Measurements from ENCODE around the gene SLC6A9.

DNA sequence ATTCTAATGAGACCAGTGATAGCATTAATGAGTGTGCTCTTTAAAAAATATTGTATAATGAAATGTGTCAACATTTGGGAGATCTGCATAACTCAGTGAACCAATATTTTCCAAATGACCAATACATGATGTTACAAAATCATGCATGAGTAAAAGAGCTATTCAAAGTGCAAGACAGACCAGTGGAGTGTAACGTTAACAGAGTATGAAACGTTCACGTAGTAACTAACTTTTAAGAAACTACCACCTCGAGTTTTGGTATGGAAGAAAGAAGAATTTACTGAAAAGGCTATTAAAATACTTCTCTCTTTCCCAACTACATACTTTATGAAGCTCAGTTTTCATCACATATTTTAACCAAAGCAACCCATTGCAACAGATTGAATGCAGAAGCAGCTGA is 9.6 kb upstream of the SLC6A9 start:
- TF ChIP-seq, protein P1, sequence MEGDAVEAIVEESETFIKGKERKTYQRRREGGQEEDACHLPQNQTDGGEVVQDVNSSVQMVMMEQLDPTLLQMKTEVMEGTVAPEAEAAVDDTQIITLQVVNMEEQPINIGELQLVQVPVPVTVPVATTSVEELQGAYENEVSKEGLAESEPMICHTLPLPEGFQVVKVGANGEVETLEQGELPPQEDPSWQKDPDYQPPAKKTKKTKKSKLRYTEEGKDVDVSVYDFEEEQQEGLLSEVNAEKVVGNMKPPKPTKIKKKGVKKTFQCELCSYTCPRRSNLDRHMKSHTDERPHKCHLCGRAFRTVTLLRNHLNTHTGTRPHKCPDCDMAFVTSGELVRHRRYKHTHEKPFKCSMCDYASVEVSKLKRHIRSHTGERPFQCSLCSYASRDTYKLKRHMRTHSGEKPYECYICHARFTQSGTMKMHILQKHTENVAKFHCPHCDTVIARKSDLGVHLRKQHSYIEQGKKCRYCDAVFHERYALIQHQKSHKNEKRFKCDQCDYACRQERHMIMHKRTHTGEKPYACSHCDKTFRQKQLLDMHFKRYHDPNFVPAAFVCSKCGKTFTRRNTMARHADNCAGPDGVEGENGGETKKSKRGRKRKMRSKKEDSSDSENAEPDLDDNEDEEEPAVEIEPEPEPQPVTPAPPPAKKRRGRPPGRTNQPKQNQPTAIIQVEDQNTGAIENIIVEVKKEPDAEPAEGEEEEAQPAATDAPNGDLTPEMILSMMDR (IDR thresholded peaks at IDR 0.05): no peak
- TF ChIP-seq POLR2A (IDR thresholded peaks at IDR 0.05): no peak
